Peyer's patch (tissue), 4 donors: Measurements from ENCODE around the gene TMEM45B.

Experiments used
- POLR2A ChIP-seq, 2 donors: fragments of 450-650 bp; IDR thresholded peaks; one replicate each; pipeline ENCODE4 v1.5.1; 2017; ENCODE audit warnings: antibody characterized with exemption in 2 of 2, mild to moderate bottlenecking in 2 of 2, moderate library complexity in 2 of 2
- TF ChIP-seq, protein P1 (sequence below), 6 experiments: fragments of 450-650 bp in 4 of 6; fragments of 200-600 bp in 2 of 6; sonication (generic) in 1 of 6; IDR thresholded peaks; one replicate each; pipeline ENCODE4 v1.5.1; 2017 to 2019; ENCODE audit warnings: antibody characterized with exemption in 6 of 6, mild to moderate bottlenecking in 3 of 6, moderate library complexity in 1 of 6

DNA sequence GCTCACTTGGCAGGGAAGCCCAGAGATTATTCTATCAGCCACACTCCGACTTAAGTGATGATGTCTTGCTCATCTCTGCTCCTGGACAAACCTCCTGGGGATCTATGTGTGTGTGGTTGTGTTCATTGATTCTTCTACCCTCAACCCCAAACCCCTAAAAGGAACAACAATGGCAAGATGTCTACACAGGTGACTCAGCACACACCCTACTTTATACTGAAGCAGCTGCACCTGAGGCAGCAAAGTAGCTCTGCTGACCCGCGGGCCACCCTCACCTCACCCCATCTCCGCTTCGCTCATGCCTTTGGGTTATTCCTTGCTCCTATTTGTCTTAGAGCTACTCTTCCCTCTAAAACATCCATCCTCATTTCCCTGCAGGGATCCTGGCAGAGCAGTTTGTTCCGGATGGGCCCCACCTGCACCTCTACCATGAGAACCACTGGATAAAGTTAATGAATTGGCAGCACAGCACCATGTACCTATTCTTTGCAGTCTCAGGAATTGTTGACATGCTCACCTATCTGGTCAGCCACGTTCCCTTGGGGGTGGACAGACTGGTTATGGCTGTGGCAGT lies 38.7 kb downstream of the TMEM45B start:
- TF ChIP-seq, protein P1, sequence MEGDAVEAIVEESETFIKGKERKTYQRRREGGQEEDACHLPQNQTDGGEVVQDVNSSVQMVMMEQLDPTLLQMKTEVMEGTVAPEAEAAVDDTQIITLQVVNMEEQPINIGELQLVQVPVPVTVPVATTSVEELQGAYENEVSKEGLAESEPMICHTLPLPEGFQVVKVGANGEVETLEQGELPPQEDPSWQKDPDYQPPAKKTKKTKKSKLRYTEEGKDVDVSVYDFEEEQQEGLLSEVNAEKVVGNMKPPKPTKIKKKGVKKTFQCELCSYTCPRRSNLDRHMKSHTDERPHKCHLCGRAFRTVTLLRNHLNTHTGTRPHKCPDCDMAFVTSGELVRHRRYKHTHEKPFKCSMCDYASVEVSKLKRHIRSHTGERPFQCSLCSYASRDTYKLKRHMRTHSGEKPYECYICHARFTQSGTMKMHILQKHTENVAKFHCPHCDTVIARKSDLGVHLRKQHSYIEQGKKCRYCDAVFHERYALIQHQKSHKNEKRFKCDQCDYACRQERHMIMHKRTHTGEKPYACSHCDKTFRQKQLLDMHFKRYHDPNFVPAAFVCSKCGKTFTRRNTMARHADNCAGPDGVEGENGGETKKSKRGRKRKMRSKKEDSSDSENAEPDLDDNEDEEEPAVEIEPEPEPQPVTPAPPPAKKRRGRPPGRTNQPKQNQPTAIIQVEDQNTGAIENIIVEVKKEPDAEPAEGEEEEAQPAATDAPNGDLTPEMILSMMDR (IDR thresholded peaks at IDR 0.05): no peak
- no peak for TF ChIP-seq POLR2A (IDR thresholded peaks at IDR 0.05)
